ENCODE data around the gene ADARB2. TPM values are rescaled to one million over a fixed set of nuclear protein-coding genes. Genes with fewer than 3 reads are reported as not detected.

The ADARB2 gene
- total RNA-seq, 1 experiment from 2014 or later: not detected

- no TSS peak for BruUV-seq (replicated peaks)
- CTCF ChIA-PET: no interaction called here
- Mint-ChIP-seq H3K27ac (ENCODE audit: unreplicated experiment) (no peak overlapping the region), H3K36me3 (ENCODE audit: insufficient read depth, unreplicated experiment) (no peaks in the 10 kb centered on the region), H3K4me3 (ENCODE audit: low read depth, unreplicated experiment) (no peak overlapping the region), H3K9me3 (ENCODE audit: low read depth, unreplicated experiment) (no peaks in the 10 kb centered on the region), H3K4me1 (ENCODE audit: low read depth, unreplicated experiment) (no peaks in the 10 kb centered on the region), H3K27me3 (ENCODE audit: unreplicated experiment) (peaks cover 9% of the 10 kb centered on the region)
- intact Hi-C loops (cut with micrococcal nuclease; ENCODE audit: unreplicated experiment): no loop called here
- no peak for DNase-seq
- no peak for TF ChIP-seq CTCF (IDR thresholded peaks at IDR 0.05; ENCODE audit: unreplicated experiment)
These were observed 343.8 kb downstream of the ADARB2 start for GRCh38 chr10:1393481-1393880.

GRCh38 chr10:1392127-1392526, 345.2 kb downstream of the ADARB2 start:
- DNase-seq: no peak
- H3K27me3 Mint-ChIP-seq (ENCODE audit: unreplicated experiment): peaks cover 9% of the 10 kb centered on the region
- no peak for TF ChIP-seq CTCF (IDR thresholded peaks at IDR 0.05; ENCODE audit: unreplicated experiment)
- H3K36me3 Mint-ChIP-seq (ENCODE audit: insufficient read depth, unreplicated experiment): no peaks in the 10 kb centered on the region
- H3K4me3 Mint-ChIP-seq (ENCODE audit: low read depth, unreplicated experiment): no peak overlapping the region
- intact Hi-C loops (cut with micrococcal nuclease; ENCODE audit: unreplicated experiment): no loop called here
- BruUV-seq (replicated peaks): no TSS peak
- CTCF ChIA-PET: no interaction called here
- no peak overlapping the region for H3K27ac Mint-ChIP-seq (ENCODE audit: unreplicated experiment)
- H3K4me1 Mint-ChIP-seq (ENCODE audit: low read depth, unreplicated experiment): no peaks in the 10 kb centered on the region
- H3K9me3 Mint-ChIP-seq (ENCODE audit: low read depth, unreplicated experiment): no peaks in the 10 kb centered on the region

GRCh38 chr10:1390200-1390599, 347.1 kb downstream of the ADARB2 start:
- peaks cover 10% of the 10 kb centered on the region for H3K27me3 Mint-ChIP-seq (ENCODE audit: unreplicated experiment)
- no peak overlapping the region for H3K27ac Mint-ChIP-seq (ENCODE audit: unreplicated experiment)

GRCh38 chr10:1384026-1384425, 353.3 kb downstream of the ADARB2 start:
- H3K9me3 Mint-ChIP-seq (ENCODE audit: low read depth, unreplicated experiment): no peaks in the 10 kb centered on the region
- no peak for TF ChIP-seq CTCF (IDR thresholded peaks at IDR 0.05; ENCODE audit: unreplicated experiment)
- peaks cover 55% of the 10 kb centered on the region for H3K27me3 Mint-ChIP-seq (ENCODE audit: unreplicated experiment)
- intact Hi-C loops (cut with micrococcal nuclease; ENCODE audit: unreplicated experiment): no loop called here
- CTCF ChIA-PET: no interaction called here
- no peaks in the 10 kb centered on the region for H3K4me1 Mint-ChIP-seq (ENCODE audit: low read depth, unreplicated experiment)
- no TSS peak for BruUV-seq (replicated peaks)
- H3K27ac Mint-ChIP-seq (ENCODE audit: unreplicated experiment): no peak overlapping the region
- no peak for DNase-seq
- H3K36me3 Mint-ChIP-seq (ENCODE audit: insufficient read depth, unreplicated experiment): no peaks in the 10 kb centered on the region
- H3K4me3 Mint-ChIP-seq (ENCODE audit: low read depth, unreplicated experiment): no peak overlapping the region

More at GRCh38 chr10:1390200-1390599, 347.1 kb downstream of the ADARB2 start:
- Mint-ChIP-seq H3K36me3 (ENCODE audit: insufficient read depth, unreplicated experiment) (no peaks in the 10 kb centered on the region), H3K9me3 (ENCODE audit: low read depth, unreplicated experiment) (no peaks in the 10 kb centered on the region), H3K4me1 (ENCODE audit: low read depth, unreplicated experiment) (no peaks in the 10 kb centered on the region), H3K4me3 (ENCODE audit: low read depth, unreplicated experiment) (no peak overlapping the region)
- BruUV-seq (replicated peaks): no TSS peak
- no peak for TF ChIP-seq CTCF (IDR thresholded peaks at IDR 0.05; ENCODE audit: unreplicated experiment)
- intact Hi-C loops (cut with micrococcal nuclease; ENCODE audit: unreplicated experiment): no loop called here
- DNase-seq: no peak
- CTCF ChIA-PET: interaction anchor here (0.7 kb wide), 1 partner anchor 29 kb away, joined by 3 read pairs; no protein-coding TSS in a partner anchor

All from Calu3 (cell line).